Prostate gland (tissue), 2 donors: ENCODE data around the gene PRG2. TPM values are rescaled to one million over a fixed set of nuclear protein-coding genes. Genes with fewer than 3 reads are reported as not detected.
A peak's percentile ranks its signal among the peaks of the same experiment; 100 is the strongest.

Source experiments
- DNase-seq: peaks from one replicate; pipeline ENCODE4 v3.0.0-alpha.2; 2019; ENCODE audit warnings: low spot score
- H3K27ac ChIP-seq, 2 donors: fragments of 200-600 bp; sonication (generic); 2 replicates each; pipeline ENCODE4 v1.5.1; 2017 to 2019
- H3K27me3 ChIP-seq: fragments of 200-600 bp; sonication (generic); replicated peaks from 2 replicates; pipeline ENCODE4 v1.5.1; 2019; ENCODE audit not compliant: insufficient read depth
- H3K36me3 ChIP-seq, 2 donors: fragments of 200-600 bp; sonication (generic); 1 replicate in 1 of 2; 2 replicates in 1 of 2; pipeline versions ENCODE4 v1.5.1 to v1.8.1; 2017 to 2019
- H3K4me1 ChIP-seq: fragments of 200-600 bp; sonication (generic); replicated peaks from 2 replicates; pipeline ENCODE4 v1.5.1; 2019
- H3K4me3 ChIP-seq, 2 donors: fragments of 200-600 bp; sonication (generic); 2 replicates each; pipeline ENCODE4 v1.5.1; 2017 to 2019
- H3K9me3 ChIP-seq: fragments of 200-600 bp; sonication (generic); 2 replicates; pipeline ENCODE4 v1.5.1; 2017
- CTCF ChIP-seq, 4 experiments: fragments of 200-600 bp in 2 of 4; fragments of 450-650 bp in 2 of 4; sonication (generic) in 2 of 4; IDR thresholded peaks; 1 replicate in 3 of 4; 2 replicates in 1 of 4; pipeline ENCODE4 v1.5.1; 2016 to 2019; ENCODE audit warnings: antibody characterized with exemption in 4 of 4, mild to moderate bottlenecking in 2 of 4, moderate library complexity in 2 of 4
- POLR2A ChIP-seq: fragments of 450-650 bp; IDR thresholded peaks from one replicate; pipeline ENCODE4 v1.6.1; 2016; ENCODE audit warnings: antibody characterized with exemption, mild to moderate bottlenecking
- POLR2AphosphoS5 ChIP-seq: sonication (generic); formaldehyde crosslinking; IDR thresholded peaks from one replicate; pipeline ENCODE4 v1.6.1; 2017; ENCODE audit warnings: antibody characterized with exemption
- WGBS: methylation state at CpG from one replicate; pipeline ENCODE4 v1.1.5; 2018; 5-methylcytosine and 5-hydroxymethylcytosine counted together
- intact Hi-C: fragments of 100-400 bp; cut with DNase I; formaldehyde crosslinking; loops from one replicate; pipeline ENCODE4 v1.14.2; 2022
- total RNA-seq, 2 donors: library from RNA; depleted of rRNA; stranded (reverse); fragments of >200 nt; gene quantifications; one replicate each; pipeline ENCODE4 v1.1.0, GENCODE V29; 2016

Gene PRG2
- total RNA-seq, 2 donors from 2014 or later = 0.36 TPM; not detected in 1

DNA sequence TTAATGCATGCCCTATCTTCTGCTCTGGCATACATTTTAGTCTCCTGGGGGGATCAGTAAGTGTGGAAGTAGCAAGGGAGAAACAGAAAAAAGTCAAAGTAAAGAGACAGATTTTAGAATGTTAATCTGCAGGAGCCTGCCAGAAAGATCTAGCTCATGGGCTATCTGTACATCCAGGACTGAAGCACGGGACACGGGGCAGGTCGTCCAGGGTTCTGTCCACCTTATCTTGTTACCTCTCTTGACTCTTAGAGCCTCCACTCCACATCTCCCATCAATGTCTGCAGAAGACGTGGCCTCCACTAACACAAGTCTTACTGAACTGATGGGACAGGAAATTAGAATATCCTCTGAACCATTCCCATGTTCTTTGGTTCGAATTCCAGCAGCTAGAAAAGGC, 38.2 kb upstream of the PRG2 start:
- intact Hi-C loops = loop anchor here (5.0 to 10.0 kb wide), 2 partner anchors 96 to 1716 kb away; partner anchors contain the start of gene FAM111A
- WGBS = 89% methylated on average over 5 of the region's 5 CpGs

DNA sequence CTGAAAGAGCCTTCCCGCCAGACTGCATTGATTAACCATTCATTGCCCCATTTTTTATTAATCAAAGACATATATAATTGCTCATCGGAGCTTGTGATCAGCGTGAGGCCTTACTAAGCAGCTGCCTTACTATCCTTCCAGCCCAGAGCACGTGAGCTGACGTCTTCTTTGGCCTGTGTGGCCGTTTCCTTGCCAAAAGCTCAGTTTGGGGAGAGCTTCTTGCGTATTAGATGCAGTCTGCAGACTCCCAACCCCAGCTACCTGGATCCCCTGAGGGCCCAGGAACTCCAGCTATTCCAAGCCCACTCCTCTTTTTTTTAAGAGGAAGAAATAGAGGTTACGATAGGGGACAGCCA, 37.3 kb upstream of the PRG2 start:
- Histone ChIP-seq H3K36me3 (no peaks in the 10 kb centered on the region), H3K27ac (peak overlapping the region; percentile 75 to 87), H3K4me1 (no peaks in the 10 kb centered on the region), H3K9me3 (no peaks in the 10 kb centered on the region), H3K4me3 (no peak overlapping the region), H3K27me3 (no peaks in the 10 kb centered on the region)
- WGBS = 62% methylated on average over 8 of the region's 8 CpGs
- peak; percentile 12 for DNase-seq
- no peak for TF ChIP-seq CTCF (IDR thresholded peaks at IDR 0.05)
- TF ChIP-seq POLR2A = no peak
- TF ChIP-seq POLR2AphosphoS5 = no peak
- intact Hi-C loops = loop anchor here (5.0 to 10.0 kb wide), 2 partner anchors 95 to 1717 kb away; partner anchors contain the start of gene FAM111A

More for the DNA sequence above, 38.2 kb upstream of the PRG2 start:
- no peak for DNase-seq
- Histone ChIP-seq H3K36me3 (no peaks in the 10 kb centered on the region), H3K4me1 (no peaks in the 10 kb centered on the region), H3K27me3 (no peaks in the 10 kb centered on the region), H3K4me3 (no peak overlapping the region), H3K9me3 (no peaks in the 10 kb centered on the region), H3K27ac (no peak overlapping the region)
- TF ChIP-seq CTCF (IDR thresholded peaks at IDR 0.05) (no peak), POLR2AphosphoS5 (no peak)

GRCh38 chr11:57426929-57427726, 36.7 kb upstream of the PRG2 start, which contains the start of gene SLC43A3:
TSS of gene SLC43A3 (minus strand) at chr11:57427121. CDS start at chr11:57426172, 949 bp downstream.
- Histone ChIP-seq H3K4me1 (no peaks in the 10 kb centered on the region), H3K27me3 (no peaks in the 10 kb centered on the region), H3K9me3 (no peaks in the 10 kb centered on the region), H3K36me3 (no peaks in the 10 kb centered on the region), H3K27ac (peak within 1 kb of the TSS; percentile 75 to 87), H3K4me3 (peak within 1 kb of the TSS; percentile 38 to 39)
- DNase-seq = peak; percentile 69
- TF ChIP-seq POLR2AphosphoS5 (peak; percentile 65), POLR2A (no peak), CTCF (IDR thresholded peaks at IDR 0.05) (peak in 1 of 4 experiments; percentile 3)
- intact Hi-C loops = loop anchor here (5.0 to 10.0 kb wide), 2 partner anchors 95 to 1718 kb away; partner anchors contain the start of gene FAM111A
- WGBS = 4% methylated on average over 31 of the region's 39 CpGs

- H3K27ac ChIP-seq = peak overlapping the region; percentile 75 to 87
- no peaks in the 10 kb centered on the region for H3K27me3 ChIP-seq
- H3K4me1 ChIP-seq = no peaks in the 10 kb centered on the region
- peak overlapping the region; percentile 38 to 39 for H3K4me3 ChIP-seq
- WGBS = 15% methylated on average over 16 of the region's 16 CpGs
- intact Hi-C loops = loop anchor here (5.0 to 10.0 kb wide), 2 partner anchors 94 to 1718 kb away; partner anchors contain the start of gene FAM111A
- DNase-seq = no peak
- H3K36me3 ChIP-seq = no peaks in the 10 kb centered on the region
- H3K9me3 ChIP-seq = no peaks in the 10 kb centered on the region
- no peak for TF ChIP-seq CTCF (IDR thresholded peaks at IDR 0.05)
- TF ChIP-seq POLR2A = no peak
- no peak for TF ChIP-seq POLR2AphosphoS5
These were observed 36.0 kb upstream of the PRG2 start for GRCh38 chr11:57426439-57426928.
